OCI-LY7 (cell line): ENCODE data around the gene PCDHGA1. TPM values are rescaled to one million over a fixed set of nuclear protein-coding genes. Genes with fewer than 3 reads are reported as not detected.
"Not testable (repeated sequence)": the region's sequence is repeated elsewhere in the genome, so short reads cannot be mapped to it uniquely, and the experiment has no call there.

Experiments used
- BruUV-seq: library from RNA; stranded (reverse); fragments of 400-500 nt; replicated peaks from 2 replicates; lab custom pipeline; 2021; lab: Mats Ljungman, UMichigan
- CTCF ChIA-PET: fragments of 300-600 bp; sonication (Branson Sonifier 250); formaldehyde crosslinking; loops from one replicate; lab custom pipeline; 2022; ENCODE audit warnings: antibody characterized with exemption; ENCODE audit not compliant: unreplicated experiment; lab: Charles Lee
- POLR2A ChIA-PET: fragments of 300-600 bp; sonication (Branson Sonifier 250); formaldehyde crosslinking; loops from one replicate; lab custom pipeline; 2022; ENCODE audit warnings: antibody characterized with exemption; lab: Charles Lee
- DNase-seq: peaks from one replicate; pipeline ENCODE4 v3.0.0-alpha.2; 2015; ENCODE audit warnings: low spot score
- H2AFZ ChIP-seq: fragments of 200-600 bp; sonication (generic), shearing (Covaris generic); 2 replicates; pipeline ENCODE4 v1.6.1; 2014; ENCODE audit warnings: mild to moderate bottlenecking, antibody characterized with exemption, low read length, moderate library complexity
- H3K27ac ChIP-seq: fragments of 200-600 bp; sonication (generic); 2 replicates; pipeline ENCODE4 v1.5.1; 2014; ENCODE audit warnings: mixed run types, low read depth, mild to moderate bottlenecking, moderate library complexity, low read length, inconsistent platforms; ENCODE audit not compliant: poor library complexity, severe bottlenecking
- H3K36me3 ChIP-seq: fragments of 200-600 bp; sonication (generic); 2 replicates; pipeline ENCODE4 v1.6.1; 2014; ENCODE audit warnings: mild to moderate bottlenecking, antibody characterized with exemption, low read length, moderate library complexity, mixed read lengths; ENCODE audit not compliant: insufficient read depth
- H3K4me1 ChIP-seq: fragments of 200-600 bp; sonication (generic); 2 replicates; pipeline ENCODE4 v1.5.1; 2014; ENCODE audit warnings: mild to moderate bottlenecking, low read length; ENCODE audit not compliant: insufficient read depth, poor library complexity, severe bottlenecking
- H3K4me2 ChIP-seq: fragments of 200-600 bp; sonication (generic); 2 replicates; pipeline ENCODE4 v1.6.1; 2014; ENCODE audit warnings: mild to moderate bottlenecking, low read length
- H3K4me3 ChIP-seq: fragments of 200-600 bp; sonication (generic); 2 replicates; pipeline ENCODE4 v1.5.1; 2014; ENCODE audit warnings: mild to moderate bottlenecking, low read depth, low read length; ENCODE audit not compliant: poor library complexity, severe bottlenecking
- H3K79me2 ChIP-seq: fragments of 200-600 bp; sonication (generic); 2 replicates; pipeline ENCODE4 v1.6.1; 2016; ENCODE audit warnings: low read depth, mild to moderate bottlenecking, low read length, moderate library complexity, mixed read lengths; ENCODE audit not compliant: insufficient read depth
- H3K9me2 ChIP-seq: fragments of 200-600 bp; sonication (generic); 2 replicates; pipeline ENCODE4 v1.6.1; 2016; ENCODE audit warnings: mild to moderate bottlenecking, low read length, mixed read lengths; ENCODE audit not compliant: insufficient read depth
- H3K9me3 ChIP-seq: fragments of 200-600 bp; sonication (generic); 2 replicates; pipeline ENCODE4 v1.6.1; 2014; ENCODE audit warnings: mild to moderate bottlenecking, mixed run types, low read length, mixed read lengths
- H4K20me1 ChIP-seq: fragments of 200-600 bp; sonication (generic); 2 replicates; pipeline ENCODE4 v1.6.1; 2014; ENCODE audit warnings: mild to moderate bottlenecking, antibody characterized with exemption, low read length, moderate library complexity, mixed read lengths; ENCODE audit not compliant: insufficient read depth
- EZH2phosphoT487 ChIP-seq: fragments of 200-600 bp; sonication (generic); IDR thresholded peaks from 2 replicates; pipeline ENCODE4 v1.6.1; 2018; ENCODE audit warnings: low read depth, borderline replicate concordance, mild to moderate bottlenecking, mixed run types, antibody characterized with exemption, low read length, moderate library complexity, mixed read lengths
- intact Hi-C: fragments of 100-400 bp; cut with micrococcal nuclease; formaldehyde crosslinking; loops from one replicate; pipeline ENCODE4 v1.10.0; 2022; ENCODE audit not compliant: unreplicated experiment
- total RNA-seq, 2 experiments: library from RNA; depleted of rRNA in 1 of 2; stranded (reverse); fragments of >200 nt in 1 of 2; shearing (Covaris generic) in 1 of 2; gene quantifications; 2 replicates each; pipeline ENCODE4 v1.2.3, GENCODE V29; 2014 to 2022
- TF ChIP-seq, protein P1 (sequence below): fragments of 200-600 bp; sonication (generic); conservative IDR thresholded peaks from 2 replicates; pipeline ENCODE4 v1.5.1; 2014; ENCODE audit warnings: mild to moderate bottlenecking, antibody characterized with exemption, low read length, moderate library complexity, mixed read lengths

PCDHGA1 gene
- total RNA-seq, 2 experiments from 2014 or later: 1.3 to 1.9 TPM

DNA sequence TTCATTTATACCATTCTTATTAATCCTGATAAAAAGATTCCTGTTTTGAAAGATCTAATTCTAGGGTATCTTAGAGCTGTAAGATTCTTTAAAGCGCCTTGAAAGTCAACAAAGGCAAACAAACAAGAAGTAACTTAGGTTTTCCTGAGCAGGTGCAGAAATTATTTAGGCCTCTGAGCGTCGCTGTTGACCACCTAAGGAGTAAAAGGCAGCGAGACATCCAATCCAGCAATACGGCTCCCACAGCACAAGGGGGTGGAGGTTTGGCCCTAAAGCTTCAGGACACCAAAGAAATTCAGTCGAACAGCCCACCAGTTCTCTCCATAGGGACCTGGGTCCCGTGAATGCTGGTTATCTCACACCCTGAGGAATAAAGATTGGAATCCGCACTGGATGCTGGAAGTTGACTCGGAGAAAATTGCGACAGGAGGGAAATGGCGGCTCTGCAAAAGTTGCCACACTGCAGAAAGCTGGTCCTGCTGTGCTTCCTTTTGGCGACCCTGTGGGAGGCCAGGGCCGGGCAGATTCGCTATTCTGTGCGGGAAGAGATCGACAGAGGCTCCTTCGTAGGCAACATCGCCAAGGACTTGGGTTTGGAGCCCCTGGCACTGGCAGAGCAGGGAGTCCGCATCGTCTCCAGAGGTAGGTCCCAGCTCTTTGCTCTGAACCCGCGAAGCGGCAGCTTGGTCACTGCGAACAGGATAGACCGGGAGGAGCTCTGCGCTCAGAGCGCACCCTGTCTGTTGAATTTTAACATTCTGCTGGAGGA is 8.4 kb downstream of the PCDHGA1 start, which contains the start of gene PCDHGA2:
Gene PCDHGA2 (plus strand): TSS at position 223 of the 769 bp plus-strand sequence.
- Histone ChIP-seq H3K79me2 (no peaks in the 10 kb centered on the region), H3K27ac (no peak within 1 kb of the TSS), H4K20me1 (no peaks in the 10 kb centered on the region), H3K9me3 (no peaks in the 10 kb centered on the region), H3K36me3 (no peaks in the 10 kb centered on the region), H3K4me3 (no peak within 1 kb of the TSS), H3K9me2 (no peaks in the 10 kb centered on the region), H3K4me1 (no peaks in the 10 kb centered on the region), H3K4me2 (no peak within 1 kb of the TSS), H2AFZ (no peak within 1 kb of the TSS)
- ChIA-PET POLR2A (interaction anchor here (1.2 to 1.3 kb wide), 2 partner anchors 8 to 18 kb away, joined by 4 to 5 read pairs; partner anchors contain the start of genes PCDHGA1 and TAF7), CTCF (no interaction called here)
- DNase-seq: peak; percentile 46
- BruUV-seq: no TSS peak
- TF ChIP-seq EZH2phosphoT487: no peak
- TF ChIP-seq, protein P1, sequence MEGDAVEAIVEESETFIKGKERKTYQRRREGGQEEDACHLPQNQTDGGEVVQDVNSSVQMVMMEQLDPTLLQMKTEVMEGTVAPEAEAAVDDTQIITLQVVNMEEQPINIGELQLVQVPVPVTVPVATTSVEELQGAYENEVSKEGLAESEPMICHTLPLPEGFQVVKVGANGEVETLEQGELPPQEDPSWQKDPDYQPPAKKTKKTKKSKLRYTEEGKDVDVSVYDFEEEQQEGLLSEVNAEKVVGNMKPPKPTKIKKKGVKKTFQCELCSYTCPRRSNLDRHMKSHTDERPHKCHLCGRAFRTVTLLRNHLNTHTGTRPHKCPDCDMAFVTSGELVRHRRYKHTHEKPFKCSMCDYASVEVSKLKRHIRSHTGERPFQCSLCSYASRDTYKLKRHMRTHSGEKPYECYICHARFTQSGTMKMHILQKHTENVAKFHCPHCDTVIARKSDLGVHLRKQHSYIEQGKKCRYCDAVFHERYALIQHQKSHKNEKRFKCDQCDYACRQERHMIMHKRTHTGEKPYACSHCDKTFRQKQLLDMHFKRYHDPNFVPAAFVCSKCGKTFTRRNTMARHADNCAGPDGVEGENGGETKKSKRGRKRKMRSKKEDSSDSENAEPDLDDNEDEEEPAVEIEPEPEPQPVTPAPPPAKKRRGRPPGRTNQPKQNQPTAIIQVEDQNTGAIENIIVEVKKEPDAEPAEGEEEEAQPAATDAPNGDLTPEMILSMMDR: peak; percentile 79
- intact Hi-C loops: no loop called here

DNA sequence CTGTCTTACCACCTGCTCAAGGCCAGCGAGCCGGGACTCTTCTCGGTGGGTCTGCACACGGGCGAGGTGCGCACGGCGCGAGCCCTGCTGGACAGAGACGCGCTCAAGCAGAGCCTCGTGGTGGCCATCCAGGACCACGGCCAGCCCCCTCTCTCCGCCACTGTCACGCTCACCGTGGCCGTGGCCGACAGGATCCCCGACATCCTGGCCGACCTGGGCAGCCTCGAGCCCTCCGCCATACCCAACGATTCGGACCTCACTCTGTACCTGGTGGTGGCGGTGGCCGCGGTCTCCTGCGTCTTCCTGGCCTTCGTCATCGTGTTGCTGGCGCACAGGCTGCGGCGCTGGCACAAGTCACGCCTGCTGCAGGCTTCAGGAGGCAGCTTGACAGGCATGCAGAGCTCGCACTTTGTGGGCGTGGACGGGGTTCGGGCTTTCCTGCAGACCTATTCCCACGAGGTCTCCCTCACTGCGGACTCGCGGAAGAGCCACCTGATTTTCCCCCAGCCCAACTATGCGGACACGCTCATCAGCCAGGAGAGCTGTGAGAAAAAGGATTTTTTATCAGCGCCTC is 10.6 kb downstream of the PCDHGA1 start:
- H3K4me3 ChIP-seq, POLR2A ChIA-PET, H3K9me3 ChIP-seq, H4K20me1 ChIP-seq, DNase-seq, H2AFZ ChIP-seq, H3K27ac ChIP-seq, CTCF ChIA-PET, intact Hi-C loops, H3K36me3 ChIP-seq, BruUV-seq, H3K4me2 ChIP-seq, H3K4me1 ChIP-seq, H3K79me2 ChIP-seq, H3K9me2 ChIP-seq: not testable (repeated sequence)

DNA sequence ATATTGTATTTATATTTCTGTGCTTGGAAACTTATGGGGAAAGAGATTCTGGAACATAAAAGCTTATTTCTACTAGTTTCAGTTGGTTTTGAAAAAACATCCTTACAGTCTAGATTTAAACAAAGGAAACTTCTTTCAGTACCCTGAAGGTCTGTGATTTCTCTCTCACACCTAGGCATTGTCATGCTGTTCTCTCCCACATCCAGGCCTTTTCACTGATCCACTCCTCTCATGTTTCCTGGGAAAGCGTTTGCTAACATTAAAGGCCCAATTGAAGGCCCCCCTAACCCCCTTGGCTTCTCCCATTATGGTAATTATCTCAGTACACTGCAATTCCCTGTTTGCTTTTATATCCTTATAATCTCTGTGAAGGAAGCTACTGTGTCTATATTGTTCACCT is 12.5 kb downstream of the PCDHGA1 start:
- ChIA-PET CTCF (interaction anchor here (1.3 kb wide), 1 partner anchor 22 kb away, joined by 3 read pairs; the partner anchor contains the start of gene TAF7), POLR2A (interaction anchor here (0.7 to 1.4 kb wide), 2 partner anchors 31 to 37 kb away, joined by 3 read pairs; no protein-coding TSS in a partner anchor)
- Histone ChIP-seq H3K79me2 (no peaks in the 10 kb centered on the region), H3K36me3 (no peaks in the 10 kb centered on the region), H3K4me2 (no peak overlapping the region), H3K27ac (no peak overlapping the region), H4K20me1 (no peaks in the 10 kb centered on the region), H3K9me3 (no peaks in the 10 kb centered on the region), H2AFZ (no peak overlapping the region), H3K4me1 (no peaks in the 10 kb centered on the region), H3K4me3 (no peak overlapping the region), H3K9me2 (no peaks in the 10 kb centered on the region)
- no peak for DNase-seq
- TF ChIP-seq, protein P1: no peak
- no peak for TF ChIP-seq EZH2phosphoT487
- BruUV-seq: no TSS peak
- intact Hi-C loops: no loop called here
